ENCODE measurements around the gene FAM124A. TPM values are rescaled to one million over a fixed set of nuclear protein-coding genes. Genes with fewer than 3 reads are reported as not detected.

The FAM124A gene
- total RNA-seq, 1 donor from 2014 or later = 4.6 TPM

DNA sequence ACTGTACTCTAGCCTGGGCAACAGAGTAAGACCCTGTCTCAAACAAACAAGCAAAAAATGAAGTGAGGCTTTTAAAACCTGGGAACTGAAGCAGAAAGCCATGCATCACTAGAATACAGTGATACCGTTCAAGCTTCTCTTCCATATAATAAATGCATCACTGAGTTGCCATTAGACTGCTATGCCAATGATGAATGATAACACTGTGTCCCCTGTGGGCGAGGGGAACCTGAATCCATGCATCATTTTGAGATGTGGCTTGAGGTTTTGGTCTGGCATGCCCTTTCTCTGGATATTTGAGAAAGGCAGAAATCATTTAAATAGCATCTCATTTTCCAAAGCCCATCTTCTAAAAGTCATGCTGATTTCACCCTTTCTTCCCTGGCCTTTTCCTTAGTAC lies 1.5 kb upstream of the FAM124A start:
- DNase-seq (ENCODE audit: low read depth in 2 of 2) = no peak

DNA sequence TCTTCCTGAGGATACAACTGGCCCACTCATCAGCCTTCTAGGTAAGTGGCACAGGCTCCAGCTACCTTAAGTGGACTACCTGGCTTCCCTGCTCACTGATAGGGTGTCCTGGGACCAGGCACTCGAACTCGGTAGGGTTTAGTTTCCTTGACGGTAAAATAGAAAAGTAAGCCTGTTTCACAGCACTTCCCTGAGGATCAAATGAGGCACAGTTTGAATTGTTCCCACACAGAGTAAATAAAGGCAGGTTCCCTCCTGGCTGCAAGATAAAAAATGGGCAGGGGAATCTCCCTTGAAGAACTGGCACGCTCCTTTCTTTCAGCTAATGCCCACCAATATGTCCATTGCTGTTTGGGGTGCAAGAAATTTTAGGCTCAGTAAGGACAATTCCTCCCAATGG lies 1.1 kb upstream of the FAM124A start:
- no peak for DNase-seq (ENCODE audit: low read depth in 2 of 2)

DNA sequence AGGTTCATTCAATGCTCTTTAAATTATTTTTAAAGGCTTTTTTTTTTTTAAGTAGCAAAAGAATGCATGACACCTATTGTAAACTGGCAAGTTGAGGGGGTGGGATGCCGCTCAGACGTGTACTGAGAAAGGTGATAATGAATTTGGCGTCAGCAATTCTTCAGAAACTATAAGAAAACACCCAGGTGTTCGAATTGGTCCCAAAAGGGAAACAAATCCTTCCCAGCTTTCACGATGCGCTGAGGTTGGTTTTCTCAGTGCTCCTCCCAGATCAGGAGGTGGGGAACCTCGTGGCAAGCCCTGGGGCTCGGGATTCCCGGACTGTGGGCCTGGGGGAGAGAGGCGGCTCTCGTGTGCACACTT lies 543 bp upstream of the FAM124A start:
- no peak for DNase-seq (ENCODE audit: low read depth in 2 of 2)

- DNase-seq (ENCODE audit: low read depth in 2 of 2) = peak in 1 of 2 donors; percentile 11
Measured at GRCh38 chr13:51222686-51223559, 725 bp downstream of the FAM124A start.

DNA sequence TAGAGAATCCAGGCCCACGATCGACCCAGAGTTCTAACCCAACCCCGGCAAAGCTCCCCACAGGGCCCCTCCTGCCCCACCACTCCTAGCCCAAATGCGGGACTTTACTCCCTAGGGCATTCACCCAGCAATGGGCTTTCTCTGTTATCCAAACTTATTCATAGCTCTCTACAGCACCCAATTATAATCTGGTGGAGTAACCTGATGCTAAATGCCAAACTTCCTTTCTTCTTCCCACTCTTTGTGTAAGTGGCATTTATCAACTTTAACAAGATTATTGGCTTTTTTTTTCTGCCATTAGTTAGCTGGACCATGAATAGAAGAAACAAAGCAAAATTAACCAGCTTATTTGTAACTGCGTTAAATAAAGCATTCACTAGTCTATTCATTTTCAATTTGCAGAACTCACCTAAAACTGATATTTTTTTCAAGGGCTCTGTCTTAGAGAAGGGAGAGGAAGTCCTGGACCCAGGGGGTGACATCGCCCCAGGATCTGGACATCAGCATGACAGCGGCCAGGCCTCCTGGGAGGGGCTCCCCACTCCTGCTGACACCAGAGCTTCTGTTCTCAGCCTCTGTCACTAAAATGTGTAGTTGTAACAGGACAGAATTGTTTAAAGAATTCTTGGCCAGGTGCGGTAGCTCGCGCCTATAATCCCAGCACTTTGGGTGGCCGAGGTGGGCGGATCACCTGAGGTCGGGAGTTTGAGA lies 1.5 kb downstream of the FAM124A start:
- no peak for DNase-seq (ENCODE audit: low read depth in 2 of 2)

GRCh38 chr13:51225029-51225428 lies 2.8 kb downstream of the FAM124A start:
- no peak for DNase-seq (ENCODE audit: low read depth in 2 of 2)

DNA sequence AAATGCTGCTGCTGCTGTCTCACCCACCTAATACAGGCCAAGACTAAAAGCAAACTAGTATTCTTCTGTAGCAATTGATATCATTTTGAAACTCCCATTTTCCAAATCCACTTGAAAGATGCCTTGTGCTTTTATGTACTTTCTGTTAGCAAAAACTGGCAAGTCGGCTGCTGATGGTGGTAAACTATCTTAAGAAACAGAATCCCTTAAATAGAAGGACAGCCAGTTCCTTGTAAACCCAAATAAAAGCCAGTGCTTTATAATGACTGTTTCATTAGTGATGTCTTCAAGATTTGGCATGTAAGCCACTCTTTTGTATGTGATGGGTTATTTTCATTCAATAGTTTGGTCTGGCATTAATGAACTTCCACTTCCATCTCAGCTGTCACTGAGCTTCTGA lies 5.2 kb downstream of the FAM124A start:
- no peak for DNase-seq (ENCODE audit: low read depth in 2 of 2)

GRCh38 chr13:51229101-51229719 lies 7.0 kb downstream of the FAM124A start:
- no peak for DNase-seq (ENCODE audit: low read depth in 2 of 2)

DNA sequence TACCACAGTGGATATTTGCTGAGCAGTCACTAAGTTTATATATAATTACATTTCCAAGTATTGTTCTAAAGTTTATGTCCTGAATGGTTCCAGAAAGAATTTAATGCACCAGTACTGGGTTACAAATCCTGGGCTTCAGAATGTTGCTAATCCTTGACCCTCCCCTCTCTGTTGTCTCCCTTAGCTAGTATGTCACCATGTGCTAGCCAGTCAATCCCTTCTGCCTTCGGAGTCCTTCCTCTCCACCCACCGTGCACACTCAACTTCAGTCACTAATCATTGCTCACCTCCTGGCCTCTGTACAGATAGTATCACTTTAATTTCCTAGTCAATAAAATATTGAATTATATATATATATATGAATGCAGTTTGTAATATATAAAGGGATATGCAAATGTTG lies 7.5 kb downstream of the FAM124A start:
- DNase-seq (ENCODE audit: low read depth in 2 of 2) = peak in 1 of 2 donors; percentile 10

- DNase-seq (ENCODE audit: low read depth in 2 of 2) = peak; percentile 17 to 60
Measured at GRCh38 chr13:51230477-51231105, 8.4 kb downstream of the FAM124A start.

DNA sequence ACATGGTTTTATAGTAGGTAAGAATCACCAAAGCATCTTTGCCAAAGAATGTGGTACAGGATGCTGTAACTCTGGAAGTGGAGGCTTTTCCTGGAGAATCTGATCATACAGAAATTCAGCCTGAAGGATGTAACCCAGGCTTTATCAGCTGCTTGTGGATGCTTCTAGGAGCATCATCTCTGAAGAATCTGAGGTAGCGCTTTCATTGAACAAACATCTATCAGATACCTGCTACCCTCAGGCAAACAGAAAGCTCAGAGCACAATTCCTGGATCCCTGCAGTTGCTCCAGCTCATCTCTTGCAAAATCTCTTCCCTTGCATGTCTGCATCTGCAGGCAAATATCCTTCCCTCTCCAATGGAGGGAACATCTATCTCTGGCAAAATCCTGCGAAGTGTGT lies 9.3 kb downstream of the FAM124A start:
- no peak for DNase-seq (ENCODE audit: low read depth in 2 of 2)

DNA sequence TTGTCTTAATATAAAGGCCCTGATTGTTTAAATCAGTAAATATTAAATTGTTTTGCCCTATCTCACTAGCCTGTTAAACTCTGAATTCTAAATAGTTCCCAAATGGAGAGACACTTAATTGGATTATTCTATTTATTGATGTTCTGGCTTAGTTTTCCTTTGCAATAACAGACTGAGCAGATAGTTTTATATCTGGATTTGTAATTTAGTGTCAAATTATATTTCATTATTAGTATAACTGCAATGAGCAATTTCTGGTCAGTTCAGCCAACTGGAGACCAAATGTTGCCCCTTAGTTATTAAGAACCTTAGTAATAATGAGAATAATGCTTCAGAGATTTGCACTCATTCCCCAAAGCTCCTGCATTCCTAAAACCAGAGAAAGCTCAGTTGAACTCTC lies 10.1 kb downstream of the FAM124A start:
- no peak for DNase-seq (ENCODE audit: low read depth in 2 of 2)

GRCh38 chr13:51233117-51233826 lies 11.1 kb downstream of the FAM124A start:
- no peak for DNase-seq (ENCODE audit: low read depth in 2 of 2)

DNA sequence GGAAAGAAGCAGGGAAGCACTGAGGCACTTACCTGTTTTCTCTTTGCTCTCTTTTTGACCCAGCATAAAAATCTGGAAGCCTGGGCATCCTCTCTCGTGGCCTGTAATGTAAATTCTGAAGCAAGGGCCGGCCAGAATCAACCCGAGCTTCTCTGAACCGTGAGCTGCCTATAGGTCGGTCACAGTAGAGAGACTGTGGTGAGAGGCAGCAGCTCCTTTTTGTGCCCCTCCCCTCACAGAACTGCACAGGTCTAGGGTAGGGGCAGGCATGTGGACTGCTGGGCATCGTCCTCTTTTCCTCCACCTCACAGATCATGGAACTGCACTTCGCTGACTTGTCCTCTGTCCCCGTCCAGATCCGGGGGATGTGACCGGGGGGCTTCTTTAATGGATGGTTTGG lies 12.5 kb downstream of the FAM124A start:
- no peak for DNase-seq (ENCODE audit: low read depth in 2 of 2)

DNA sequence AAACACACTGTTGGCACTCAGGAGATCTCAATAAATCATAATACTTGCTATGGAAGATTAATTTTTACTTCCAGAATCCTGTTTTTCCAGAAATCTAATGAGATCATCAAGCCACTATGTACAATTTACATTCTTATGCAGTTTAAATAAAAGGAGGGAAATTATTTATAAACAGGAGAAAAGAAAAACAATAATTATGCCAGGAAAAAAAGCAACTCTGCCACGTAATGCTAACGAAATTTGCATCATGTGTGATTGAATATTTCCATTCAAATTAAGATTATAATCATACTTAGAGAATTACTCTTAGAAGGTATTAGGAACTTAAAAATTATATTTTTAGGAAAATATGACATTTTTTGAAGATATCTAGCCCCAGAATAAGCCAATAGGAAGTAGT lies 13.0 kb downstream of the FAM124A start:
- no peak for DNase-seq (ENCODE audit: low read depth in 2 of 2)

DNA sequence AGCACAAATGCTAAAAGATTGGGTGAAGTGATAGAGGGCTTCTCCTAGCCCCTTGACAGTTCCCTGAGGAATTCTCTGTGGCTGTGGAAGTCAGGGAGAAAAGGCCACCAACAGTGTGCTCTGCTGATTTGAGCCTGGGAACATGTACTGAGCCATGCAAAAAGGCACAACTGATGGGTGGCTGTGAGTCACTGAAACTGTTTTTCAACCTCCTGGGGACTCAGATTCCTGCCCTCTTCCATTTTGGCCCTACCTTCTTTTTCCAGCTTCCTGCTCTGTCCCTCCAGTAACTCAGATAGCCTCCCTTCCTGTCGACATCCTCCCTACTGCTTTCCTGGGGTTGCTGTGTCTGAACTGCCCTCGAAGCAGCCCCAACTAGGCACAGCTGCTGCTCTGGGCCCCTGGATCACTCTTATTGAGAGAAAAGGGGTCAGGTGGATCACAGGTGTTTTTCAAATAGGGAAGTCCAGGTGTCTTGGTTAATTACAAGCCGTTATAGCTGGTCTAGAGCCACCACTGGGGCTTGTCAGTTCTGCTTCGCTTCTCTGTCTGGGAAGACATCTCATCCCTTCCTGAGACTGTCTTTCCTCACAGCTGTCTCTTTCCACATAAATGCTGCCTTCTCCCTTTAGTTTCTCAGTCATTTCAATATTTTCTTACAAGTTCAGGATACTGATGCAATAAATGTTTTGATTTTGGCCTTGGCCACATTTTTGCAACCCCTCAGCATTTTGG lies 13.7 kb downstream of the FAM124A start:
- peak; percentile 8 to 17 for DNase-seq (ENCODE audit: low read depth in 2 of 2)

DNA sequence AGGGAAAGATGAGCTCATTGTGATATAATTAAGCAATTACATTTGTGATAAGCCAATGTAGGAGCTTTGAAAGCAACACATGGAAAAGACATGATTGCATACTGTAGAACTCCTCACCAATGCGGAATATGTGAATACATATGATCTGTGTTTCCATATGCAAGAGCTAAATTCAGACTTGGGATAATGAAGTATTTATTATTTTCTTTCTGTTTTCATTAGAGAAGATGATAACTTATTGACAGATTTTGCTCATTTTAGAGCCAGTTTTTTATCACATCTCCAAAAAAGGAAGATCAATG lies 14.2 kb downstream of the FAM124A start:
- no peak for DNase-seq (ENCODE audit: low read depth in 2 of 2)

DNA sequence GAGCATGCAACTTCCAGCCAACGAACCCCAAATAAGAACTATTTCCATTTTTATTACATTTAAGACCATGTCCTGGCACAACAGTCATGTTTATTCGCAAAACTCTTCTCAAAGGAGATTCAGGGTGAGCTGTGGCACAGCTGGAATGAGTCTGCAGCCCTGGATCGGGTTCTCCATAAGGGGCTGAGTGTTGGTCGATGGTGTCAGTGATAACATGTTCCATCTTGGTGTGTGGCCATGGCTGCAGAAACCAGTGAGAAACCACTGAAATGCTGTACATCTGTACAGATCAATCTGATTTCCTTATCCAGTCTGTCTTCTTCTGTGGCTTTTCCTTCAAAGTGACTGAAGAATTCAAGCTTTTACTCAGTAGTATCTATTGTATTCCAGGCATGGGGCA lies 15.2 kb downstream of the FAM124A start:
- no peak for DNase-seq (ENCODE audit: low read depth in 2 of 2)

DNA sequence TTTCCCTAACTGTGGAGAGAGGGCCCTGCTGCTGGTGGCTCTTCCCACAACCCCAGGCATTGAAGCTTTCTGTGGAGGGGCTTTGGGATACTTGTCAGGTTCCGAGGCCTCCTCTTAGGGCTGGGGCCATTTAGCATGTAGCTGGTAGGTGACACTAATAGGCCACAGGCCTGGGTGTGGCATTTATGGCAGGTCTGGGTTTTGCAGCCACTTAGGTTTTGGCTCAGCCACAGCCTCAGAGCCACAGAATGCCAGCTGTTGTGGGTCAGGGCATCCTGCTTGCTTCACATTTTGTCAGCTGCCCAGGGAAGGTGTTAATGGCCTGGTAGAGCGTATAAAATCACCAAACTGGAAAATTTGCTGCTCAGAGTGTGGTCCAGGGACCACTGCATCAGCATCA lies 15.7 kb downstream of the FAM124A start:
- DNase-seq (ENCODE audit: low read depth in 2 of 2) = no peak

DNA sequence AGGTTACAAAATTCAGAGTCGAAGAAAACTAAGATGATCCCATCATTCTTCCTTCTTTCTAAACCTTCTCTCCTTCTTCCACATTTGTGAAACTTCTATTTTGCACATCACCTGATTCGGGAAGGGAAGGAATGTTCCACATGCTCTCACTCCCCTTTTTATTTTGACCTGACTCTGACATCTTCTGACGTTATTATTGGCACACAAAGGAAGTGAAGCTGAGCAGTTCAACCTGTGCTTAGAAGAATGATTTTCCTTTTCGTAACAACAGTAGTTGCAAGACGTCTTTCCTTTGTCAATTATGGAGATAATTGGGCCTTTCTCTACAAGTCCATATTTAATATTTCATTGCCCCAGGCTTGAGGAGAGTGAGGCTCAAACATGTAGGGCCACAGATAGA lies 18.0 kb downstream of the FAM124A start:
- DNase-seq (ENCODE audit: low read depth in 2 of 2) = no peak

DNA sequence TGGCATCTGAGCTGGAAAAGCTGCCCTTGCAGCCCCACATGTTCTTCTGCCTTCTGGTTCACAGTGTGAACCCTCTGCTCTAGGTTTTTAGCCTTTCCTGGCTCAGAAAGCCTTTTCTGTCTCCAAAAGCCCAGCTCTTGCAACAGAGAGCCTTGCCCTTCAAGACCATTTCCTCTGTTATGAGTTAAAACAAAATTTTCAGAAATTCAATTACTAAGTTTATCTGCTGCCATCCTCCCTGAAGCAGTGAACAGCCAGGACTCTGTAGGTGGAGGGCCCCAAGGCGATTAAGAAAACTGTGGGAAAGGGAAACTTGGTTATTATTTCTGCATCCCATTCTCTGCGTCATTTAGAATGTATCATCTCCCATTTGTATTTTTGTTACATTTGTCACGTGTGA lies 18.8 kb downstream of the FAM124A start:
- no peak for DNase-seq (ENCODE audit: low read depth in 2 of 2)
